MM.1S (cell line): ENCODE measurements around the gene SYCN.

Source experiments
- DNase-seq: peaks from one replicate; pipeline ENCODE4 v3.0.0-alpha.2; 2015
- H2AFZ ChIP-seq: fragments of 300-600 bp; sonication (generic); 2 replicates; pipeline ENCODE4 v1.6.0; 2016; ENCODE audit warnings: antibody characterized with exemption, low read length
- H3F3A ChIP-seq: fragments of 300-600 bp; sonication (generic); 2 replicates; pipeline ENCODE4 v1.6.1; 2016; ENCODE audit warnings: mild to moderate bottlenecking, antibody characterized with exemption, low read length, moderate library complexity, mixed read lengths; ENCODE audit not compliant: insufficient read depth
- H3K27ac ChIP-seq: fragments of 300-600 bp; sonication (generic); 2 replicates; pipeline ENCODE4 v1.5.1; 2016; ENCODE audit warnings: mild to moderate bottlenecking, low read length
- H3K27me3 ChIP-seq: fragments of 300-600 bp; sonication (generic); replicated peaks from 2 replicates; pipeline ENCODE4 v1.6.0; 2016; ENCODE audit warnings: low read length; ENCODE audit not compliant: insufficient read depth
- H3K36me3 ChIP-seq: fragments of 300-600 bp; sonication (generic); replicated peaks from 2 replicates; pipeline ENCODE4 v1.6.1; 2016; ENCODE audit warnings: mild to moderate bottlenecking, low read length, mixed read lengths; ENCODE audit not compliant: insufficient read depth
- H3K4me1 ChIP-seq: fragments of 300-600 bp; sonication (generic); 2 replicates; pipeline ENCODE4 v1.6.1; 2016; ENCODE audit warnings: low read length, mixed read lengths
- H3K4me2 ChIP-seq: fragments of 300-600 bp; sonication (generic); 2 replicates; pipeline ENCODE4 v1.6.0; 2016; ENCODE audit warnings: low read depth, low read length
- H3K4me3 ChIP-seq: fragments of 300-600 bp; sonication (generic); 2 replicates; pipeline ENCODE4 v1.5.1; 2016; ENCODE audit warnings: low read length, mixed read lengths
- H3K79me2 ChIP-seq: fragments of 300-600 bp; sonication (generic); 2 replicates; pipeline ENCODE4 v1.6.1; 2016; ENCODE audit warnings: mixed run types, low read length, mixed read lengths
- H3K9ac ChIP-seq: fragments of 300-600 bp; sonication (generic); 2 replicates; pipeline ENCODE4 v1.6.1; 2016; ENCODE audit warnings: low read length, mixed read lengths
- H3K9me2 ChIP-seq: fragments of 300-600 bp; sonication (generic); replicated peaks from 2 replicates; pipeline ENCODE4 v1.6.1; 2016; ENCODE audit warnings: mild to moderate bottlenecking, low read length, mixed read lengths; ENCODE audit not compliant: insufficient read depth
- H3K9me3 ChIP-seq: fragments of 300-600 bp; sonication (generic); replicated peaks from 2 replicates; pipeline ENCODE4 v1.6.1; 2016; ENCODE audit warnings: mild to moderate bottlenecking, low read length, mixed read lengths; ENCODE audit not compliant: insufficient read depth
- H4K20me1 ChIP-seq: fragments of 300-600 bp; sonication (generic); 2 replicates; pipeline ENCODE4 v1.6.1; 2016; ENCODE audit warnings: mild to moderate bottlenecking, low read length, moderate library complexity, mixed read lengths; ENCODE audit not compliant: insufficient read depth
- CTCF ChIP-seq: fragments of 300-600 bp; sonication (generic); IDR thresholded peaks from 2 replicates; pipeline ENCODE4 v1.5.1; 2016; ENCODE audit warnings: antibody characterized with exemption, low read length, mixed read lengths
- EZH2 ChIP-seq: fragments of 300-600 bp; sonication (generic); optimal IDR thresholded peaks from 2 replicates; pipeline ENCODE3; 2017; ENCODE audit warnings: low read depth, mild to moderate bottlenecking, antibody characterized with exemption, low read length, mixed read lengths
- EZH2phosphoT487 ChIP-seq: fragments of 300-600 bp; sonication (generic); IDR thresholded peaks from 2 replicates; pipeline ENCODE4 v1.6.1; 2018; ENCODE audit warnings: antibody characterized with exemption, low read length

SYCN gene

GRCh38 chr19:39155114-39155700, 48.9 kb downstream of the SYCN start:
- no peak overlapping the region for H3K4me3 ChIP-seq
- peaks cover 13% of the 10 kb centered on the region for H3K79me2 ChIP-seq
- no peak overlapping the region for H3K9ac ChIP-seq
- H3K9me3 ChIP-seq = no peaks in the 10 kb centered on the region
- no peaks in the 10 kb centered on the region for H3K27me3 ChIP-seq
- no peaks in the 10 kb centered on the region for H4K20me1 ChIP-seq
- no peak overlapping the region for H3K4me2 ChIP-seq
- H3K9me2 ChIP-seq = no peaks in the 10 kb centered on the region
- no peak overlapping the region for H2AFZ ChIP-seq
- no peaks in the 10 kb centered on the region for H3K36me3 ChIP-seq
- TF ChIP-seq EZH2 (no peak), EZH2phosphoT487 (no peak), CTCF (no peak)
- no peak overlapping the region for H3K27ac ChIP-seq
- no peaks in the 10 kb centered on the region for H3F3A ChIP-seq
- no peaks in the 10 kb centered on the region for H3K4me1 ChIP-seq
- DNase-seq = no peak

GRCh38 chr19:39154629-39155100, 49.4 kb downstream of the SYCN start:
- Histone ChIP-seq H3K27ac (no peak overlapping the region), H3K27me3 (no peaks in the 10 kb centered on the region), H3K36me3 (no peaks in the 10 kb centered on the region), H2AFZ (no peak overlapping the region), H3K9me3 (no peaks in the 10 kb centered on the region), H3K79me2 (peaks cover 16% of the 10 kb centered on the region), H3K9me2 (no peaks in the 10 kb centered on the region), H3K4me2 (no peak overlapping the region), H3K9ac (no peak overlapping the region), H3K4me3 (no peak overlapping the region), H3F3A (no peaks in the 10 kb centered on the region), H4K20me1 (no peaks in the 10 kb centered on the region), H3K4me1 (no peaks in the 10 kb centered on the region)
- TF ChIP-seq EZH2phosphoT487 (no peak), CTCF (no peak), EZH2 (no peak)
- DNase-seq = no peak

GRCh38 chr19:39154100-39154628, 49.9 kb downstream of the SYCN start:
- no peaks in the 10 kb centered on the region for H3K9me3 ChIP-seq
- H3K4me1 ChIP-seq = no peaks in the 10 kb centered on the region
- no peaks in the 10 kb centered on the region for H3K27me3 ChIP-seq
- H3K36me3 ChIP-seq = no peaks in the 10 kb centered on the region
- TF ChIP-seq EZH2phosphoT487 (no peak), EZH2 (no peak)
- no peak for DNase-seq
- no peaks in the 10 kb centered on the region for H3K9me2 ChIP-seq
- no peak overlapping the region for H3K4me2 ChIP-seq
- peaks cover 16% of the 10 kb centered on the region for H3K79me2 ChIP-seq
- H3K9ac ChIP-seq = no peak overlapping the region
- no peaks in the 10 kb centered on the region for H4K20me1 ChIP-seq
- no peak overlapping the region for H3K27ac ChIP-seq
- no peaks in the 10 kb centered on the region for H3F3A ChIP-seq
- no peak overlapping the region for H3K4me3 ChIP-seq
- no peak overlapping the region for H2AFZ ChIP-seq
